HL-60 (cell line): ENCODE measurements around the gene PDAP1.

Experiments used
- DNase-seq, 2 experiments: peaks; one replicate each; pipeline ENCODE4 v3.0.0-alpha.2; 2010 to 2020; ENCODE audit warnings: low read depth in 1 of 2, low spot score in 1 of 2
- H3K27ac ChIP-seq: fragments of 250-450 bp; sonication (Bioruptor Pico); replicated peaks from 2 replicates; pipeline ENCODE4 v1.5.1; 2020; ENCODE audit warnings: mild to moderate bottlenecking, moderate library complexity
- H3K27me3 ChIP-seq: fragments of 250-450 bp; sonication (Bioruptor Pico); 2 replicates; pipeline ENCODE4 v1.5.1; 2021; ENCODE audit warnings: mild to moderate bottlenecking, moderate library complexity; ENCODE audit not compliant: insufficient read depth, poor library complexity, severe bottlenecking
- H3K4me3 ChIP-seq: replicated peaks from 2 replicates; pipeline ENCODE4 v1.5.1; 2011; ENCODE audit warnings: mild to moderate bottlenecking, control low read depth, low read length; ENCODE audit not compliant: insufficient read depth
- CTCF ChIP-seq: IDR thresholded peaks from one replicate; pipeline ENCODE4 v1.5.1; 2011; ENCODE audit warnings: low read length, control low read depth, inconsistent platforms; ENCODE audit not compliant: insufficient read depth
- GABPA ChIP-seq: IDR thresholded peaks from 2 replicates; pipeline ENCODE4 v1.6.1; 2012; ENCODE audit warnings: low read depth
- POLR2AphosphoS5 ChIP-seq: IDR thresholded peaks from 2 replicates; pipeline ENCODE4 v1.6.1; 2012; ENCODE audit warnings: low read depth
- REST ChIP-seq: IDR thresholded peaks from 2 replicates; pipeline ENCODE4 v1.6.1; 2012; ENCODE audit warnings: low read depth; ENCODE audit not compliant: insufficient replicate concordance
- SPI1 ChIP-seq: IDR thresholded peaks from 2 replicates; pipeline ENCODE4 v1.6.1; 2012; ENCODE audit warnings: low read depth, mild to moderate bottlenecking, borderline replicate concordance

The PDAP1 gene

GRCh38 chr7:99373091-99374066, 35.0 kb downstream of the PDAP1 start:
- TF ChIP-seq GABPA (no peak), SPI1 (no peak), REST (no peak), POLR2AphosphoS5 (no peak), CTCF (no peak)
- Histone ChIP-seq H3K4me3 (peak overlapping the region; percentile 83), H3K27ac (no peak overlapping the region), H3K27me3 (no peaks in the 10 kb centered on the region)
- no peak for DNase-seq

- no peak for TF ChIP-seq GABPA
- no peak for TF ChIP-seq CTCF
- TF ChIP-seq REST, result no peak
- no peak for TF ChIP-seq SPI1
- TF ChIP-seq POLR2AphosphoS5, result no peak
- no peak for DNase-seq
- no peaks in the 10 kb centered on the region for H3K27me3 ChIP-seq
- H3K27ac ChIP-seq, result no peak overlapping the region
- no peak overlapping the region for H3K4me3 ChIP-seq
Observed at GRCh38 chr7:99372275-99373090, 35.9 kb downstream of the PDAP1 start.

- no peak overlapping the region for H3K4me3 ChIP-seq
- no peaks in the 10 kb centered on the region for H3K27me3 ChIP-seq
- TF ChIP-seq SPI1 (no peak), POLR2AphosphoS5 (no peak), GABPA (no peak), CTCF (no peak), REST (no peak)
- H3K27ac ChIP-seq, result no peak overlapping the region
- no peak for DNase-seq
Observed at GRCh38 chr7:99371376-99371920, 36.9 kb downstream of the PDAP1 start.
